GM15510 (cell line): ENCODE data around the gene SLC12A1.
A peak's percentile ranks its signal among the peaks of the same experiment; 100 is the strongest.

ENCODE experiments used
- POLR2A ChIP-seq: IDR thresholded peaks from 3 replicates; pipeline ENCODE4 v1.6.1; 2011; ENCODE audit warnings: borderline replicate concordance; ENCODE audit not compliant: insufficient read length; ENCODE audit errors: extremely low read depth

Gene SLC12A1

GRCh38 chr15:48205981-48206380, at the start of gene SLC12A1:
SLC12A1 (plus strand) TSS chr15:48206302; CDS start chr15:48207720, 1,418 bp downstream.
- TF ChIP-seq POLR2A = no peak

- no peak for TF ChIP-seq POLR2A
Measured at GRCh38 chr15:48168616-48169015, 37.5 kb upstream of the SLC12A1 start.

- no peak for TF ChIP-seq POLR2A
Measured at GRCh38 chr15:48170981-48171380, 35.1 kb upstream of the SLC12A1 start.

GRCh38 chr15:48175126-48175525, 31.0 kb upstream of the SLC12A1 start:
- no peak for TF ChIP-seq POLR2A

DNA sequence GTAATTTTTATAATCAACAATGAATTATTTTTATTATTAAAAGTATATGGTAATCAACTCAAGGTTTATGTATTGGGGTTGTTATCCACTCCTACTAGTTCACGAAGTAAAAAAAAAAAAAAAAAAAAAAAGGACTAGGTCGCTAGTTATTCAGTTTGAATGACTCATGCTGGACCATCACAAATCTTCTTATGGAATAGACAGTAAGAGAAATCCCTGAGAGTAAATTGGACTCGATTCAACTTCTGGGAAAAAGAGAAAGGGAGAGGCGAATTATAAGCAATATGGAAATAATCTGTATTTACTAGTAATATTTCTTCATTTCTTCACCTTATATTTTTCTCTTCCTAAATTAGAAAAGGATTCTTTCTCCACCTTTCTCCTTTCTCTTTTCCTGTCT, 30.0 kb upstream of the SLC12A1 start:
- TF ChIP-seq POLR2A = no peak

- no peak for TF ChIP-seq POLR2A
Measured at GRCh38 chr15:48176957-48177356, 29.1 kb upstream of the SLC12A1 start.

- no peak for TF ChIP-seq POLR2A
Measured at GRCh38 chr15:48177383-48177765, 28.7 kb upstream of the SLC12A1 start.

GRCh38 chr15:48177766-48178647, 28.1 kb upstream of the SLC12A1 start, which contains the start of gene MYEF2:
MYEF2 (minus strand) TSS chr15:48178295; CDS start chr15:48178237, 58 bp downstream.
- TF ChIP-seq POLR2A = peak; percentile 59

DNA sequence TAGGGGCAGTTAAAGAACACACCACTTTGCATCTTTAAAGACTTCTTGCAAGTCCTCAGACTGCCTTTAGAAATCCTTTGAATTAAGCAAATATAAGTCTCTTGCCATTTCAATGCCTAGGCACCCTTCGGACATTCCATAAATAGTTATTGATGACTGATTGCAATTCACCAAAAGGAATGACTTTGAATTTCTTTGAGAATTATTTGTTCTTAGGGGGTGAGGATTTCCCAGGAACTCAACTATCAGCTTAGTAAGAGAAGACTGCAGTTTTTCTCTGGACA, 27.5 kb upstream of the SLC12A1 start:
- TF ChIP-seq POLR2A = no peak

GRCh38 chr15:48182749-48183148, 23.4 kb upstream of the SLC12A1 start:
- TF ChIP-seq POLR2A = no peak

DNA sequence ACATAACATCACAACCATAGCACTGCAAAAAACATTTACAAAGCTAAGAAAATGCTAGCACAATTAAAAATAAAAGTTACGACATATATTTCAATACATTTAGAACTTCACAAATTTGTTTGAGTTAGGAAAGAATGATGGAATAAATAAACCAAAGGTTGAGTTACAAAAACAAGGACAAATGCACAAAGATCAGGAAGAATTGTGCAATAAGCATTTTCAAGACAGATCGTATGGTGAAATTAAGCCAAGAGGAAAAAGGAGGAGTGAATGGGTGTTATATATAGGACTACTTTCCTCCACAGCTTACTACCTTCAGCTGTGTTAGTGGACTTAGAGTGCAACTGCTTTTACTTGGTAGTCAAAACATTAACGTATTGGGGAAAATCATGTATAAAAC, 20.6 kb upstream of the SLC12A1 start:
- TF ChIP-seq POLR2A = no peak

GRCh38 chr15:48186271-48186670, 19.8 kb upstream of the SLC12A1 start:
- no peak for TF ChIP-seq POLR2A

DNA sequence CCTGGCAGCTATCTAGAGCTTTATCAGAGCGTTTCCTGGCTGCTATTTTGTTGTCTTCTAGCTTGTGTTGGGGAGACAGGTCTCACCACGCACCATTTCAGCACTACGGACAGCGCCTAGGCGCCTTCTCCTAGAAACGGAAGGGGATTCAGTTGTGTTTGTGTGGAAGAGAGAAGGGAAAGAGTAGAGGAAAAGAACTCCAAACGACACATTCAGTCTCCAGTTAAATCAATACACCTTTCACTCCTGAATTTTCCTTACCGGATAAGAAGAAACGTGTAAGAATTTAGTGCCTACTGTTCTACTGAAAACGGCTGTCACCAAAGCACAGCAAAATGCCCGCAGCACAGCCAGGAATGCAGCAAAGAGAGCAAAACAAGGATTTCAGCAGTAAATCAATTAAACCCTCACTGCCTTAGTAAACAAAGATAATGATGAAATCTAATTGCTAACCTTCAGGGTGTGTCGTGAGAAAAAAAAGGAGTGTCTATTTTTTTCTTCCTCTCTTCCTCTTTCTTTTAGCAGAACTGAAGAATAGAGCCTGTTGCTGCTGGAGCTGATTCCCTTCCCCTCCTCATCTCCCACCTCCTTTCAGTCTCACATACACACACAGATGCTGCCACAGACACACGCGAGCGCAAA, 15.0 kb upstream of the SLC12A1 start:
- no peak for TF ChIP-seq POLR2A

DNA sequence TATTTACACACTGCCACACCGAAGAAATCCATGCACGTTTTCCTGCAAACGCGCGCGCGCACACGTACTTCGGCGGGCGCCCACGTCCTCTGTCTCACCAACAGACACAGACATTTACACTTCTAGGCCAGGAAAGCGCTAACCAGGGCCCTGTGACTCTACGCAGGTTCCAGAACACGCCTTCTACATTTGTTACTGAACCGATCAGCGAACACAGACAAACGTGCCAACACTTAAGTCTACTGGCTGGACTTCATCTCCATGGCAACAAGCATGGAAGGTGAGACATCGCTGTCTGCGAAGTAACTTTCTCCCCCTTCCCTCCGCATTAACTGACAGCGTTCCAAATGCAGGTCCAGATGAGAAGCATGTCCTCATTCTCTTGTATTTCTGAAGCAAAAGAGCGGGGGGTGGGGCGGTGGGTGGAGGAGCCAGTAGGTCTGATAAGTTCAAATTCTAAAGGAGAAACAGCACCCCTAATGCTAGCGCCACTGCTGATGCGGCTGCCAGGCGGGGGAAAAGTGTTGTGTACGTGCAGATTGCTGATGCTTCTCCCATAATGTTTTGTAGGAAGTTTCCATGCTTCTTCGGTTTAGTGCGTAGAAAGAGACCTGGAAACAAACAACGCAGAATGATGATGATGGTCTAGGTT, 14.4 kb upstream of the SLC12A1 start, which contains the start of gene CTXN2:
Gene CTXN2 (plus strand): TSS at position 92 of the 652 bp plus-strand sequence. CDS start 9,636 bp downstream, outside the sequence.
- no peak for TF ChIP-seq POLR2A

DNA sequence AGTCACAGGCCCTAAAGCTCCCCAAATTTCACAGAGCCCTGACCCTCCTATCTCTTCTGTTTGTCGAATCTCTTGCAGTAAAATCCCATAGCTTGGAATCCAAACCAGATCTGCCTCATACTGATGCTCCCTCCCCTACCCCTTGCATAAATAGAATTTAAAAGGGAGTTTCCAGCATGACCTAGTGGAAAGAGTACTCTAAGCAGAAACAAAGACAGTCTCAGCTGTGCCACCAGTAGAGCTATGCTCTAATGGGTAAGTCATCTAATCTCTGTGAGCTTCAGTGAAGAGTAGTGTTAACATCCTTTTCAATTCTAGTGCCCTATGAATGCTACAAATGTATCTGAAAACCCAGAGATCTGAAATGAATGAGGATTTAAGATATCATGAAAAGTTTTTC, 4.0 kb upstream of the SLC12A1 start:
- no peak for TF ChIP-seq POLR2A
